ENCODE results near the gene IL34. TPM values are rescaled to one million over a fixed set of nuclear protein-coding genes. Genes with fewer than 3 reads are reported as not detected.

The IL34 gene
- total and polyA plus RNA-seq, 9 donors = 6.2 to 10.9 (median 8.1) TPM

GRCh38 chr16:70695331-70696070 is 49.1 kb downstream of the IL34 start:
- peak; percentile 70 for DNase-seq

GRCh38 chr16:70696355-70696754 is 50.0 kb downstream of the IL34 start:
- H3K36me3 ChIP-seq (ENCODE audit: control insufficient read depth, insufficient read depth, low read length) = peaks cover 17% of the 10 kb centered on the region
- peaks cover 99% of the 10 kb centered on the region for H3K4me1 ChIP-seq (ENCODE audit: control insufficient read depth, insufficient read depth, low read length)
- H3K27me3 ChIP-seq (ENCODE audit: control insufficient read depth, insufficient read depth, low read length) = no peaks in the 10 kb centered on the region
- WGBS (ENCODE audit: insufficient coverage) = 92% methylated on average over 4 of the region's 8 CpGs
- no peak for DNase-seq
- H3K9me3 ChIP-seq (replicated peaks; ENCODE audit: control insufficient read depth, low read depth, low read length) = no peaks in the 10 kb centered on the region
- peak overlapping the region; percentile 80 for H3K27ac ChIP-seq (ENCODE audit: low read length)
- no peak overlapping the region for H3K4me3 ChIP-seq (ENCODE audit: low read length)

More at GRCh38 chr16:70695331-70696070, 49.1 kb downstream of the IL34 start:
- H3K27me3 ChIP-seq (ENCODE audit: control insufficient read depth, insufficient read depth, low read length) = no peaks in the 10 kb centered on the region
- H3K4me3 ChIP-seq (ENCODE audit: low read length) = no peak overlapping the region
- H3K36me3 ChIP-seq (ENCODE audit: control insufficient read depth, insufficient read depth, low read length) = peaks cover 17% of the 10 kb centered on the region
- H3K4me1 ChIP-seq (ENCODE audit: control insufficient read depth, insufficient read depth, low read length) = peaks cover 100% of the 10 kb centered on the region
- H3K9me3 ChIP-seq (replicated peaks; ENCODE audit: control insufficient read depth, low read depth, low read length) = no peaks in the 10 kb centered on the region
- WGBS (ENCODE audit: insufficient coverage) = 60% methylated on average over 9 of the region's 14 CpGs
- peak overlapping the region; percentile 80 for H3K27ac ChIP-seq (ENCODE audit: low read length)

GRCh38 chr16:70696952-70697593 is 50.7 kb downstream of the IL34 start:
- H3K4me1 ChIP-seq (ENCODE audit: control insufficient read depth, insufficient read depth, low read length) = peaks cover 99% of the 10 kb centered on the region
- no peak for DNase-seq

GRCh38 chr16:70697594-70698170 is 51.3 kb downstream of the IL34 start:
- H3K36me3 ChIP-seq (ENCODE audit: control insufficient read depth, insufficient read depth, low read length) = peaks cover 12% of the 10 kb centered on the region
- no peak for DNase-seq
- H3K27ac ChIP-seq (ENCODE audit: low read length) = peak overlapping the region; percentile 71
- no peaks in the 10 kb centered on the region for H3K9me3 ChIP-seq (replicated peaks; ENCODE audit: control insufficient read depth, low read depth, low read length)
- WGBS (ENCODE audit: insufficient coverage) = 58% methylated on average over 9 of the region's 14 CpGs
- H3K27me3 ChIP-seq (ENCODE audit: control insufficient read depth, insufficient read depth, low read length) = no peaks in the 10 kb centered on the region
- H3K4me1 ChIP-seq (ENCODE audit: control insufficient read depth, insufficient read depth, low read length) = peaks cover 99% of the 10 kb centered on the region
- no peak overlapping the region for H3K4me3 ChIP-seq (ENCODE audit: low read length)

More at GRCh38 chr16:70696952-70697593, 50.7 kb downstream of the IL34 start:
- Histone ChIP-seq H3K27me3 (ENCODE audit: control insufficient read depth, insufficient read depth, low read length) (no peaks in the 10 kb centered on the region), H3K9me3 (replicated peaks; ENCODE audit: control insufficient read depth, low read depth, low read length) (no peaks in the 10 kb centered on the region), H3K27ac (ENCODE audit: low read length) (peak overlapping the region; percentile 71), H3K36me3 (ENCODE audit: control insufficient read depth, insufficient read depth, low read length) (peaks cover 17% of the 10 kb centered on the region), H3K4me3 (ENCODE audit: low read length) (no peak overlapping the region)
- WGBS (ENCODE audit: insufficient coverage) = 64% methylated on average over 11 of the region's 19 CpGs

GRCh38 chr16:70698901-70699300 is 52.5 kb downstream of the IL34 start:
- Histone ChIP-seq H3K9me3 (replicated peaks; ENCODE audit: control insufficient read depth, low read depth, low read length) (no peaks in the 10 kb centered on the region), H3K4me3 (ENCODE audit: low read length) (no peak overlapping the region), H3K36me3 (ENCODE audit: control insufficient read depth, insufficient read depth, low read length) (peaks cover 10% of the 10 kb centered on the region), H3K27me3 (ENCODE audit: control insufficient read depth, insufficient read depth, low read length) (no peaks in the 10 kb centered on the region), H3K4me1 (ENCODE audit: control insufficient read depth, insufficient read depth, low read length) (peaks cover 99% of the 10 kb centered on the region), H3K27ac (ENCODE audit: low read length) (peak overlapping the region; percentile 93)
- WGBS (ENCODE audit: insufficient coverage) = 91% methylated on average over 10 of the region's 10 CpGs
- no peak for DNase-seq

- Histone ChIP-seq H3K27me3 (ENCODE audit: control insufficient read depth, insufficient read depth, low read length) (no peaks in the 10 kb centered on the region), H3K4me1 (ENCODE audit: control insufficient read depth, insufficient read depth, low read length) (peaks cover 99% of the 10 kb centered on the region), H3K27ac (ENCODE audit: low read length) (peak overlapping the region; percentile 93), H3K36me3 (ENCODE audit: control insufficient read depth, insufficient read depth, low read length) (peaks cover 10% of the 10 kb centered on the region), H3K9me3 (replicated peaks; ENCODE audit: control insufficient read depth, low read depth, low read length) (no peaks in the 10 kb centered on the region), H3K4me3 (ENCODE audit: low read length) (no peak overlapping the region)
- no peak for DNase-seq
- WGBS (ENCODE audit: insufficient coverage) = 87% methylated on average over 14 of the region's 17 CpGs
Observed at GRCh38 chr16:70699696-70700095, 53.3 kb downstream of the IL34 start.

- peaks cover 99% of the 10 kb centered on the region for H3K4me1 ChIP-seq (ENCODE audit: control insufficient read depth, insufficient read depth, low read length)
- 66% methylated on average over 23 of the region's 30 CpGs for WGBS (ENCODE audit: insufficient coverage)
Observed at GRCh38 chr16:70700101-70701020, 54.0 kb downstream of the IL34 start.

GRCh38 chr16:70701036-70701435 is 54.7 kb downstream of the IL34 start:
- Histone ChIP-seq H3K36me3 (ENCODE audit: control insufficient read depth, insufficient read depth, low read length) (peaks cover 11% of the 10 kb centered on the region), H3K27ac (ENCODE audit: low read length) (peak overlapping the region; percentile 93), H3K4me3 (ENCODE audit: low read length) (no peak overlapping the region), H3K4me1 (ENCODE audit: control insufficient read depth, insufficient read depth, low read length) (peaks cover 99% of the 10 kb centered on the region), H3K27me3 (ENCODE audit: control insufficient read depth, insufficient read depth, low read length) (no peaks in the 10 kb centered on the region), H3K9me3 (replicated peaks; ENCODE audit: control insufficient read depth, low read depth, low read length) (no peaks in the 10 kb centered on the region)
- 73% methylated on average over 3 of the region's 3 CpGs for WGBS (ENCODE audit: insufficient coverage)
- no peak for DNase-seq

More at GRCh38 chr16:70700101-70701020, 54.0 kb downstream of the IL34 start:
- Histone ChIP-seq H3K36me3 (ENCODE audit: control insufficient read depth, insufficient read depth, low read length) (peaks cover 10% of the 10 kb centered on the region), H3K9me3 (replicated peaks; ENCODE audit: control insufficient read depth, low read depth, low read length) (no peaks in the 10 kb centered on the region), H3K27me3 (ENCODE audit: control insufficient read depth, insufficient read depth, low read length) (no peaks in the 10 kb centered on the region), H3K4me3 (ENCODE audit: low read length) (no peak overlapping the region), H3K27ac (ENCODE audit: low read length) (peak overlapping the region; percentile 93)
- peak; percentile 91 for DNase-seq

- Histone ChIP-seq H3K36me3 (ENCODE audit: control insufficient read depth, insufficient read depth, low read length) (peaks cover 13% of the 10 kb centered on the region), H3K27ac (ENCODE audit: low read length) (peak overlapping the region; percentile 93), H3K4me1 (ENCODE audit: control insufficient read depth, insufficient read depth, low read length) (peaks cover 99% of the 10 kb centered on the region), H3K9me3 (replicated peaks; ENCODE audit: control insufficient read depth, low read depth, low read length) (no peaks in the 10 kb centered on the region), H3K27me3 (ENCODE audit: control insufficient read depth, insufficient read depth, low read length) (no peaks in the 10 kb centered on the region), H3K4me3 (ENCODE audit: low read length) (no peak overlapping the region)
- 54% methylated on average over 9 of the region's 9 CpGs for WGBS (ENCODE audit: insufficient coverage)
- DNase-seq = no peak
Observed at GRCh38 chr16:70701596-70701995, 55.2 kb downstream of the IL34 start.
